HG03378 (cell line): Measurements from ENCODE around the gene SPRR2A.
"Not testable (repeated sequence)": the region's sequence is repeated elsewhere in the genome, so short reads cannot be mapped to it uniquely, and the experiment has no call there.

Source experiments
- ATAC-seq: cut with Tn5 transposase; IDR thresholded peaks from one replicate; pipeline ENCODE4 v1.9.1; 2021; ENCODE audit warnings: mild to moderate bottlenecking, moderate library complexity; ENCODE audit not compliant: unreplicated experiment

The SPRR2A gene

GRCh38 chr1:153057375-153057774, at the start of gene SPRR2A:
SPRR2A (minus strand) TSS chr1:153057512; CDS start chr1:153056735, 777 bp downstream.
- ATAC-seq: no peak

- ATAC-seq: no peak
Measured at GRCh38 chr1:153100245-153100644, 42.9 kb upstream of the SPRR2A start.

GRCh38 chr1:153099461-153100045, 42.2 kb upstream of the SPRR2A start:
- no peak for ATAC-seq

GRCh38 chr1:153095764-153096163, 38.5 kb upstream of the SPRR2A start:
- no peak for ATAC-seq

GRCh38 chr1:153094426-153094825, 37.1 kb upstream of the SPRR2A start, which contains the start of gene SPRR2E:
SPRR2E (minus strand) TSS chr1:153094526; CDS start chr1:153093751, 775 bp downstream.
- ATAC-seq: no peak

- no peak for ATAC-seq
Measured at GRCh38 chr1:153087652-153088051, 30.3 kb upstream of the SPRR2A start.

GRCh38 chr1:153081736-153082135, 24.4 kb upstream of the SPRR2A start:
- no peak for ATAC-seq

GRCh38 chr1:153072806-153073726, 15.8 kb upstream of the SPRR2A start:
- no peak for ATAC-seq

- ATAC-seq: no peak
Measured at GRCh38 chr1:153071511-153071910, 14.2 kb upstream of the SPRR2A start, which contains the start of gene SPRR2B. SPRR2B (minus strand) TSS chr1:153071611; CDS start chr1:153070839, 772 bp downstream.

GRCh38 chr1:153070243-153070642, 12.9 kb upstream of the SPRR2A start:
- ATAC-seq: no peak

GRCh38 chr1:153058826-153059784, 1.8 kb upstream of the SPRR2A start:
- no peak for ATAC-seq

- no peak for ATAC-seq
Measured at GRCh38 chr1:153058154-153058553, 842 bp upstream of the SPRR2A start.

GRCh38 chr1:153056111-153056510, 1.2 kb downstream of the SPRR2A start:
- not testable (repeated sequence) for ATAC-seq

- no peak for ATAC-seq
Measured at GRCh38 chr1:153049211-153049610, 8.1 kb downstream of the SPRR2A start.

- no peak for ATAC-seq
Measured at GRCh38 chr1:153040950-153041631, 16.2 kb downstream of the SPRR2A start, which contains the start of gene SPRR2D. SPRR2D (minus strand) TSS chr1:153041120; CDS start chr1:153040346, 774 bp downstream.

GRCh38 chr1:153035211-153035610, 22.1 kb downstream of the SPRR2A start:
- no peak for ATAC-seq

GRCh38 chr1:153032677-153033308, 24.5 kb downstream of the SPRR2A start:
- no peak for ATAC-seq

- ATAC-seq: no peak
Measured at GRCh38 chr1:153032073-153032472, 25.2 kb downstream of the SPRR2A start.

GRCh38 chr1:153030895-153031294, 26.4 kb downstream of the SPRR2A start, which contains the start of gene SPRR1B:
SPRR1B (plus strand) TSS chr1:153031203; CDS start chr1:153032346, 1,143 bp downstream.
- no peak for ATAC-seq
